ENCODE measurements around the gene KNTC1.

The KNTC1 gene

GRCh38 chr12:122672515-122672914 is 145.5 kb downstream of the KNTC1 start:
- Histone ChIP-seq H3K4me2 (ENCODE audit: low read depth, low read length, poor library complexity, severe bottlenecking) (no peak overlapping the region), H3K9me3 (ENCODE audit: insufficient read depth, low read depth, low read length) (no peaks in the 10 kb centered on the region), H4K20me1 (ENCODE audit: insufficient read depth, low read length, poor library complexity, severe bottlenecking) (no peaks in the 10 kb centered on the region), H3K9ac (ENCODE audit: low read depth, low read length, poor library complexity, severe bottlenecking) (no peak overlapping the region), H3K4me1 (ENCODE audit: insufficient read depth, low read length, poor library complexity, severe bottlenecking) (no peaks in the 10 kb centered on the region), H3K27me3 (ENCODE audit: insufficient read depth, low read length, poor library complexity, severe bottlenecking) (no peaks in the 10 kb centered on the region), H2AFZ (ENCODE audit: low read length) (no peak overlapping the region), H3K36me3 (ENCODE audit: insufficient read depth, low read length) (no peaks in the 10 kb centered on the region), H3K9me2 (replicated peaks; ENCODE audit: low read depth, low read length) (no peaks in the 10 kb centered on the region), H3K4me3 (ENCODE audit: low read length, poor library complexity, severe bottlenecking) (no peak overlapping the region), H3K79me2 (ENCODE audit: insufficient read depth, low read length) (no peaks in the 10 kb centered on the region), H3F3A (ENCODE audit: low read depth) (no peaks in the 10 kb centered on the region)
- no peak for TF ChIP-seq CTCF (conservative IDR thresholded peaks at IDR 0.05; ENCODE audit: low read length)
- no peak for TF ChIP-seq EZH2phosphoT487 (IDR thresholded peaks at IDR 0.05; ENCODE audit: borderline replicate concordance)
